Retinal pigment epithelial cell (primary cell): ENCODE data around the gene RGS6.

Source experiments
- DNase-seq: peaks from one replicate; pipeline ENCODE4 v3.0.0-alpha.2; 2010; ENCODE audit warnings: low read depth
- H3K4me3 ChIP-seq: 2 replicates; pipeline ENCODE4 v1.5.1; 2011; ENCODE audit warnings: mild to moderate bottlenecking, low read length, control low read depth, moderate library complexity
- TF ChIP-seq, protein P1 (sequence below): conservative IDR thresholded peaks from 2 replicates; pipeline ENCODE4 v1.5.1; 2011; ENCODE audit warnings: low read depth, low read length, control low read depth, inconsistent platforms

Gene RGS6

DNA sequence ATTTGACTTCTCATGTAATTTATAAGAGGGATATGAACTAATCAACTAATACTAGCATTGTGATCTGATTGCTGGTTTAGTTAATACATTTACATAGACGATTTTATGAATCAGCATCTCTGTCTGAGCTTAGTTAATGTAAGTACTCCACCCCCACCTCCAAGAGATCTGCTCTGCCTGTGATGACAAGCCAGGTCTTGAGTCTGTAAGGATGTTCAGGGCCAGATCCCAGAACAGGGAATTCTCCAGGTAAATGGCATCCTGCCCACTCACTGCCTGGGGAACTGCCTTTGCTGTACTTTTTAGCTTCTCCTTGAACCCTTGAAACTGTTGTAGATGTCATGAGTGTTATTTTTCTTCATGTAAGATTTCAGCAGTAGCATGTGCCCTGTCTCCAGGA lies 289.8 kb downstream of the RGS6 start:
- no peak for DNase-seq
- TF ChIP-seq, protein P1, sequence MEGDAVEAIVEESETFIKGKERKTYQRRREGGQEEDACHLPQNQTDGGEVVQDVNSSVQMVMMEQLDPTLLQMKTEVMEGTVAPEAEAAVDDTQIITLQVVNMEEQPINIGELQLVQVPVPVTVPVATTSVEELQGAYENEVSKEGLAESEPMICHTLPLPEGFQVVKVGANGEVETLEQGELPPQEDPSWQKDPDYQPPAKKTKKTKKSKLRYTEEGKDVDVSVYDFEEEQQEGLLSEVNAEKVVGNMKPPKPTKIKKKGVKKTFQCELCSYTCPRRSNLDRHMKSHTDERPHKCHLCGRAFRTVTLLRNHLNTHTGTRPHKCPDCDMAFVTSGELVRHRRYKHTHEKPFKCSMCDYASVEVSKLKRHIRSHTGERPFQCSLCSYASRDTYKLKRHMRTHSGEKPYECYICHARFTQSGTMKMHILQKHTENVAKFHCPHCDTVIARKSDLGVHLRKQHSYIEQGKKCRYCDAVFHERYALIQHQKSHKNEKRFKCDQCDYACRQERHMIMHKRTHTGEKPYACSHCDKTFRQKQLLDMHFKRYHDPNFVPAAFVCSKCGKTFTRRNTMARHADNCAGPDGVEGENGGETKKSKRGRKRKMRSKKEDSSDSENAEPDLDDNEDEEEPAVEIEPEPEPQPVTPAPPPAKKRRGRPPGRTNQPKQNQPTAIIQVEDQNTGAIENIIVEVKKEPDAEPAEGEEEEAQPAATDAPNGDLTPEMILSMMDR = no peak
- no peak overlapping the region for H3K4me3 ChIP-seq

DNA sequence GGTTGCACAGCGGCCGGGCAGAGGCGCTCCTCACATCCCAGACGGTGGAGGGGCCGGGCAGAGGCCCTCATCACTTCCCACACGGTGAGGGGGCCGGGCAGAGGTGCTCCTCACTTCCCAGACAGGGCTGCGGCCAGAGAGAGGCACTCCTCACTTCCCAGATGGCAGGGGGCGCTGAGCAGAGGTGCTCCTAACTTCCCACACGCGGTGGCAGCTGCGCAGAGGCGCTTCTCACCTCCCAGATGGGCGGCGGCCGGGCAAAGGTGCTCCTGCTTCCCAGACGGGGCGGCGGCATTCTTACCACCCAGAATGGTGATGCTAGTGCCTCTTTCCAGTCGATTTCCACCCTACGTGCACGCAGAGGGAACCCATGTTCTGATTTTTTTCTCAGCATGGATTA lies 304.4 kb downstream of the RGS6 start:
- no peak for DNase-seq

GRCh38 chr14:72237722-72238666 lies 305.8 kb downstream of the RGS6 start:
- TF ChIP-seq, protein P1 = no peak
- DNase-seq = no peak
- no peak overlapping the region for H3K4me3 ChIP-seq

More for the DNA sequence above, 304.4 kb downstream of the RGS6 start:
- no peak overlapping the region for H3K4me3 ChIP-seq
- TF ChIP-seq, protein P1 = no peak

DNA sequence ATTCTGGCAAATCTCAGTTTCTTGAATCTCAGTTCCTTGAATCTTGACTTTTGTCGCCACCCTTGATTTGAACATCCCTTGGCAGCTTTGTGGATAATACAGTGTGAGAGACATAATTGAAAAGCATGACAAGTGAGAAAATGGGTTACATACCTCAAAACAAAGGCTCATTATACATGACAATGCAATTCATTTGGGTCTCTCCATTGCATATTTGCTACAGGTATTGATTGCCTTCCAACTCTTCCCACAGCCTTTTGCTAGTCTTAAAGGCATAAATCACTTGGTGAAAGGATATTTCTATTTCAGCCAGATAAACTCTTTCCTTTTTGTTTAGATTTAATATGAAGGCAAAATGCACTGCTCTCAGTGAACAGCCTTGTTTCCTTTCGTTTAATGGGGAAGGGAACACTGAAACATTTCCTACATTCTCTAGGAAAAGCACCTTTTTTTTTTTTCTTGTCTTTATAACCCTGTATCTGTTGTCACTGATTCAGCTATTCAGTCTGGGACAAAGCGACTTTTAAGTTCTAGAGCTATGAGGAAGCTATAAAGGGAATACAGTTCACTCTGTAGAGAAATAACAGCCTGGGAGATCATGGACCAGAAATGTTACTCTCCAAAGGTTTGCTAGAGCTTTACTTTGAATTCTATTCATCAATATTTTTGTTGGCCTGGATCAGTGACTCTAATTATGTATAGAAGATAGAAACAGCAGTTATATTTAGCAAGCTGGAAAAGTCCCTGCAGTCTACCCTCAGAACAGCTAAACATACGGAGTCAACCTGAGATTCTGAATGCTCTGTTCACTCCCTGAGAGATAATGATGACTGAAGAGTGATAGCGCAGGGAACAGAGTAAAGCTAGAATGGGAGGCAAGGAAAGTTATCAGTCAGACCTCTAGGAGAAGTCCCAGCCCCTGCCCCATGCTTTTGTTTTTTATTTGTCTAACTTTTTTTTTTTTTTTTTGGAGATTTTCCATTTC lies 311.4 kb downstream of the RGS6 start:
- no peak for DNase-seq
- H3K4me3 ChIP-seq = no peak overlapping the region

DNA sequence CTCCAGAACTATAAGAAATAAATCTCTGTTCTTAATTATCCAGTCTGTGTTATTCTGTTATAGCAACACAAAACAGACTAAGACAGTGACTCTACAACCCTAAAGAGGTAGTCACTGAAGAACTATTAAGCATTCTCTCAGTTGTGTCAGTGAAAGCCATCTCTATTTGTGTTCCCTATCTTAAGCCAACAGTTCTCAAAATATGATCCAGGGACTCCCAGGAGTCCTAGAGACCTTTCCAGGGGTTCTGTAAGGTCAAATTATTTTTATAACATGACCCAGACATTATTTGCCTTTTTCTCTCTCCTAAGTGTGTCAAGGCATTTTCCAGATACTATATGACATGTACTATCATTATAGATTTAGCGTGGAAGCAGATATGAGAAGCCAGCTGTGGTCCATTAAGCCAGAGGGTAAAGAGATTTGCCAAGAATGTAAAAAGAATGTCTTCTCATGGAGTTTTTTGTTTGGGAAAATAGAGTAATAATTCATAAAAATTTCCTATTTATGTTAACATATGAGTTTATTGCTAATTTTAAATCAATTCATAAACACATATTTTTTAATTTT lies 315.8 kb downstream of the RGS6 start:
- TF ChIP-seq, protein P1 = no peak
- no peak overlapping the region for H3K4me3 ChIP-seq
- no peak for DNase-seq

More for the DNA sequence above, 311.4 kb downstream of the RGS6 start:
- TF ChIP-seq, protein P1 = no peak

GRCh38 chr14:72253503-72253902 lies 321.3 kb downstream of the RGS6 start:
- H3K4me3 ChIP-seq = no peak overlapping the region
- DNase-seq = no peak
- TF ChIP-seq, protein P1 = no peak
